Kidney (tissue), 14 donors: ENCODE data around the gene PLCB1. TPM values are rescaled to one million over a fixed set of nuclear protein-coding genes. Genes with fewer than 3 reads are reported as not detected.
A peak's percentile ranks its signal among the peaks of the same experiment; 100 is the strongest.

ENCODE experiments used
- DNase-seq, 5 donors: peaks; one replicate each; pipeline ENCODE4 v3.0.0-alpha.2; 2013 to 2020
- FAIRE-seq: peaks from 2 replicates; lab custom pipeline; 2012; peaks lifted over from hg19 to GRCh38; lab: Jason Lieb, UNC
- H3K27ac ChIP-seq, 2 donors: one replicate each; pipeline ENCODE4 v1.7.0; 2013; ENCODE audit warnings: low read depth in 2 of 2, low read length in 2 of 2, inconsistent platforms in 1 of 2
- H3K27me3 ChIP-seq: one replicate; pipeline ENCODE4 v1.7.1; 2013; ENCODE audit warnings: low read length, inconsistent platforms; ENCODE audit not compliant: control insufficient read depth, insufficient read depth
- H3K36me3 ChIP-seq, 3 donors: one replicate each; pipeline versions ENCODE4 v1.7.0 to v1.7.1; 2013; ENCODE audit warnings: low read length in 3 of 3, control low read depth in 1 of 3, inconsistent platforms in 1 of 3; ENCODE audit not compliant: insufficient read depth in 3 of 3, control insufficient read depth in 2 of 3
- H3K4me1 ChIP-seq, 3 donors: one replicate each; pipeline versions ENCODE4 v1.7.0 to v1.7.1; 2013; ENCODE audit warnings: low read length in 3 of 3, inconsistent platforms in 1 of 3, low read depth in 1 of 3; ENCODE audit not compliant: control insufficient read depth in 2 of 3, insufficient read depth in 2 of 3
- H3K4me3 ChIP-seq, 3 donors: one replicate each; pipeline versions ENCODE4 v1.7.0 to v1.8.1; 2013; ENCODE audit warnings: low read length in 3 of 3, control low read depth in 1 of 3, inconsistent platforms in 1 of 3
- H3K9ac ChIP-seq, 3 donors: one replicate each; pipeline versions ENCODE4 v1.7.0 to v1.7.1; 2013; ENCODE audit warnings: low read length in 3 of 3, control low read depth in 1 of 3, inconsistent platforms in 1 of 3
- H3K9me3 ChIP-seq, 3 donors: one replicate each; pipeline versions ENCODE4 v1.7.0 to v1.7.1; 2013; ENCODE audit warnings: low read length in 3 of 3, control low read depth in 1 of 3, inconsistent platforms in 1 of 3; ENCODE audit not compliant: control insufficient read depth in 2 of 3, insufficient read depth in 1 of 3
- intact Hi-C: fragments of 100-400 bp; cut with DNase I; formaldehyde crosslinking; loops from one replicate; pipeline ENCODE4 v1.11.1; 2022
- polyA plus RNA-seq: library from polyadenylated mRNA; stranded (reverse); fragments of 350-450 nt; fragmentation: Illumina TruSeq; extraction: RNeasy Lipid Tissue Mini Kit (QIAGEN cat#74804); gene quantifications from one replicate; pipeline ENCODE4 v1.2.3, GENCODE V29; 2014; ENCODE audit warnings: low read depth, low replicate concordance; ENCODE audit not compliant: insufficient read depth
- total RNA-seq: library from RNA; stranded (reverse); fragmentation: NEBNext Ultra II Directional; extraction: Animal tissue kit (Norgen Biotek cat#: 25700); gene quantifications from one replicate; pipeline ENCODE4 v1.2.1, GENCODE V29; 2021
- TF ChIP-seq, protein P1 (sequence below): IDR thresholded peaks from 3 replicates; pipeline ENCODE4 v1.5.1; 2012; ENCODE audit warnings: mild to moderate bottlenecking, moderate library complexity, borderline replicate concordance; ENCODE audit not compliant: insufficient read depth; ENCODE audit errors: extremely low read depth
- donor health status: control.
- donor health status: control.
- donor health status: control.
- donor health status: control.
- donor health status: control.
- donor health status: DM: yes; HTN: yes; CAD: no.
- donor health status: Normal renal cell carcinoma (clear cell type).

The PLCB1 gene
- total and polyA plus RNA-seq, 2 donors from 2014 or later, result 9.4 to 107 TPM

DNA sequence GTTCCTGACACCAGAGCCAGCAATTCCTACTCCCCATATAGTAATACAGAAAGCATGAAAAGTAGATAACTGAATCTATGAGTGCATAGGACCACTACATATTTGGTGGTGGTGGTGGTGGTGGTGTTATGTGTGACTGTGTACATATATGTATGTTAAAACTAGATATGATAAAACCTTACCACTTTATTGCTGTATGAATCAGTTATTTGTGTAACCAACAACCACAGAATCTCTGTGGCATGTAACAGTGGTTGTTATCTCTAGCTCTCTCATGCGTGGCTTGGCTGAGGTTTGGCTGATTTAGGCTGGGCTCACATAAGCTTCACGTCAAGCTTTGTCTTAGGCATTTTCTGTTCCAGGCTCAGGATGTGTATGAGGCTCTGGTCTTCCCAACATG is 55.7 kb downstream of the PLCB1 start:
- H3K36me3 ChIP-seq, result no peaks in the 10 kb centered on the region
- H3K27me3 ChIP-seq, result no peaks in the 10 kb centered on the region
- intact Hi-C loops, result no loop called here
- DNase-seq (no peak), FAIRE-seq (no peak)
- TF ChIP-seq, protein P1, sequence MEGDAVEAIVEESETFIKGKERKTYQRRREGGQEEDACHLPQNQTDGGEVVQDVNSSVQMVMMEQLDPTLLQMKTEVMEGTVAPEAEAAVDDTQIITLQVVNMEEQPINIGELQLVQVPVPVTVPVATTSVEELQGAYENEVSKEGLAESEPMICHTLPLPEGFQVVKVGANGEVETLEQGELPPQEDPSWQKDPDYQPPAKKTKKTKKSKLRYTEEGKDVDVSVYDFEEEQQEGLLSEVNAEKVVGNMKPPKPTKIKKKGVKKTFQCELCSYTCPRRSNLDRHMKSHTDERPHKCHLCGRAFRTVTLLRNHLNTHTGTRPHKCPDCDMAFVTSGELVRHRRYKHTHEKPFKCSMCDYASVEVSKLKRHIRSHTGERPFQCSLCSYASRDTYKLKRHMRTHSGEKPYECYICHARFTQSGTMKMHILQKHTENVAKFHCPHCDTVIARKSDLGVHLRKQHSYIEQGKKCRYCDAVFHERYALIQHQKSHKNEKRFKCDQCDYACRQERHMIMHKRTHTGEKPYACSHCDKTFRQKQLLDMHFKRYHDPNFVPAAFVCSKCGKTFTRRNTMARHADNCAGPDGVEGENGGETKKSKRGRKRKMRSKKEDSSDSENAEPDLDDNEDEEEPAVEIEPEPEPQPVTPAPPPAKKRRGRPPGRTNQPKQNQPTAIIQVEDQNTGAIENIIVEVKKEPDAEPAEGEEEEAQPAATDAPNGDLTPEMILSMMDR, result no peak
- no peaks in the 10 kb centered on the region for H3K4me1 ChIP-seq
- no peak overlapping the region for H3K9ac ChIP-seq
- no peaks in the 10 kb centered on the region for H3K9me3 ChIP-seq
- H3K4me3 ChIP-seq, result no peak overlapping the region
- no peak overlapping the region for H3K27ac ChIP-seq

DNA sequence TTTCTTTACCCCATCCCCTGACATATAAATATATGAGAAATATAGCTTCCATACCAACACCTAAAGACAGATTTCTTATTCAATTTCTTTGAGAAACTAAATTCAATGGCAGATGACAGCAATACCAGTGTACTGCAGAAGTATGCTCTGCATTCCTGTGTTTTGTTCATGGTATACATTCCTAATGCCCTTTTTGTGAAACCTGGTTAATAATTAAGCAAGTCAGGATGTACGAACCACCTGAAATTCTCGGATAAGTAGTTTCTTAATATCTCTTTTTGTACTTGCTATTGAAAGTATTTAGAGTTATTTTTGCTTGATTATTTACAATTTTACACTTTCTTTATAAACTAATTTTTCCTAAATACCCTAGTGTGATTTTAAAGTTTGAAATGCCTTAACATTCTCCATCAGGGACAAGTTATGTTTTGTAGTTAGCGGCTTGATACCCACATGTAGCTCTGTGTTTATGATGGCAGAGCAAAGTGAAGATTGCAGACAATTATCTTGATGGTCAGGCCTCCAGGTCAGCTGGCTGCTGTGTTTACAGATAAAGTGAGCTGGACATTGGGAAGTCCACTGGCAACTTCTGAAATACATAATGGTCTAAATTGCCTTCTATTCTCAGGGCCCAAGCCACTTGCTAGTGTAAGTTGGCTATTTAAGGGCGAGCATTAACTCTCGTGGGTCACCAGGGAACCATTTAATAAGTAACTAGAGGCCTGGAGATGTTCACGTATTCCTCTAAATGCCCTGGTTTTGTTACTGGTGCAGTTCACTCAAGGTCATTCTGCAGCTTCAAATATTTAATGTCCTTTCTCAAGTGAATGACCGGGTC is 58.2 kb downstream of the PLCB1 start:
- no peak overlapping the region for H3K9ac ChIP-seq
- no peaks in the 10 kb centered on the region for H3K4me1 ChIP-seq
- DNase-seq (peak in 3 of 5 donors; percentile 14 to 64 (median 61)), FAIRE-seq (no peak)
- no peaks in the 10 kb centered on the region for H3K27me3 ChIP-seq
- H3K36me3 ChIP-seq, result no peaks in the 10 kb centered on the region
- no peak overlapping the region for H3K27ac ChIP-seq
- intact Hi-C loops, result no loop called here
- TF ChIP-seq, protein P1, result no peak
- peaks cover 0 to 7% (median 2%) of the 10 kb centered on the region in 3 donors for H3K9me3 ChIP-seq
- H3K4me3 ChIP-seq, result no peak overlapping the region

DNA sequence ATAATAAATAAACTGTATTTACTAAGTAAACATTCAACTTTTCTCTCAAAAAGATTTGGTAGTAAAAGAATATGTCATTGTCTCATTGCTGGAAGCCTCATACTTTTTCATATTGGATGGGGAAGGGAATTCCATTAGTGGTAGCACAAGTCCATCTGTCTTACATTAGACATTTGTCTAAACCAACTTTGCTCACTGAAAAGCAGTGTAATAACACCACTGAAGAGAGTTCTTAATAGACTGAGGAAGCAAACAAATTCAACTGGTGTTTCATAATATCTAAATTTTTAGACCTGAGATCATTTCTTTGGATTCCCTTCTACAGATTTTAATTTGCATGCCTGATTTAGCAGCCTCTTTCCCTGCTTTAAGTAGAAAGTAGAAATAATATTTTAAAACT is 62.7 kb downstream of the PLCB1 start:
- Histone ChIP-seq H3K27me3 (no peaks in the 10 kb centered on the region), H3K27ac (no peak overlapping the region), H3K4me1 (no peaks in the 10 kb centered on the region), H3K36me3 (no peaks in the 10 kb centered on the region), H3K9me3 (peaks cover 0 to 7% (median 2%) of the 10 kb centered on the region in 3 donors), H3K4me3 (no peak overlapping the region), H3K9ac (no peak overlapping the region)
- FAIRE-seq, result no peak
- no peak for DNase-seq
- intact Hi-C loops, result no loop called here
- TF ChIP-seq, protein P1, result no peak
